ENCODE measurements around the gene NUP188.
"Not testable (repeated sequence)": the region's sequence is repeated elsewhere in the genome, so short reads cannot be mapped to it uniquely, and the experiment has no call there.

- TF ChIP-seq POLR2A, CTCF (IDR thresholded peaks at IDR 0.05): not testable (repeated sequence)
Measured at GRCh38 chr9:128961403-128961802, 13.9 kb downstream of the NUP188 start.
